T47D (cell line): ENCODE results near the gene BPNT1.
A peak's percentile ranks its signal among the peaks of the same experiment; 100 is the strongest.

Experiments used
- DNase-seq, 2 experiments: peaks; one replicate each; pipeline versions ENCODE4 v3.0.0 to v3.0.0-alpha.2; 2011 to 2012; ENCODE audit warnings: low read depth in 1 of 2, low spot score in 1 of 2
- JUND ChIP-seq: IDR thresholded peaks from 2 replicates; pipeline ENCODE4 v1.6.1; 2012; ENCODE audit warnings: low read depth
- in situ Hi-C: cut with HindIII; loops from 2 replicates; pipeline ENCODE4 v1.10.0; 2016; ENCODE audit warnings: low sequenced_read_pairs, low pct_unique_long_range_greater_than_20kb

The BPNT1 gene

GRCh38 chr1:220012259-220012658 lies 77.3 kb downstream of the BPNT1 start:
- in situ Hi-C loops = no loop called here
- no peak for TF ChIP-seq JUND
- DNase-seq = peak in 1 of 2 experiments; percentile 4

- DNase-seq = no peak
- in situ Hi-C loops = no loop called here
- no peak for TF ChIP-seq JUND
These were observed 78.0 kb downstream of the BPNT1 start for GRCh38 chr1:220011620-220012019.
